ENCODE results near the gene SNTG2.

DNA sequence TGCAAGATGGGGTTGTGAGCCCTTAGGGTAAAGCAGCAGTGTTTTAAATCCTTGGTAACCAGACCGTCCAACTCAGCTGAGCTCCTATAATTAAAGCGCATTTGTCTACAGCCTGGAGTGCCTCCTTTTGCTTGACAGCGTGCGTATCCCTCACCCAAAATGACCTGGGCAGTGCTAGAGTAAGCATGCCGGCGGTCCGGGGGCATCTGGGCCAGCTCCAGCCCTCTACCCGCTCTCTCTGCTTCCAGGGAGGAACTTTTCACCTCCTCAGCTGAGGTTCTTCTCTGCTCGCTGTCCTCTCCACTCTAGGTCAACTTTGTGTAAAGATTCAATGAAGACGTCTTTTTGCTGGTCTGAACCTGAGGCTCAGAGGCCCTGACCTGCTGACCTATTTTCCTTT is 360.2 kb downstream of the SNTG2 start:
- TF ChIP-seq POLR2A (IDR thresholded peaks at IDR 0.05; ENCODE audit: low read depth, low read length) (no peak), POLR2AphosphoS5 (IDR thresholded peaks at IDR 0.05; ENCODE audit: low read depth, low read length) (no peak)
